ENCODE measurements around the gene CLTA. TPM values are rescaled to one million over a fixed set of nuclear protein-coding genes. Genes with fewer than 3 reads are reported as not detected.
"Not testable (repeated sequence)": the region's sequence is repeated elsewhere in the genome, so short reads cannot be mapped to it uniquely, and the experiment has no call there.

The CLTA gene
- total and polyA plus RNA-seq, 2 of the 8 experiments (the other 6 are each of a cell fraction or from before 2014, with no cell fraction given) = 137 to 236 TPM

DNA sequence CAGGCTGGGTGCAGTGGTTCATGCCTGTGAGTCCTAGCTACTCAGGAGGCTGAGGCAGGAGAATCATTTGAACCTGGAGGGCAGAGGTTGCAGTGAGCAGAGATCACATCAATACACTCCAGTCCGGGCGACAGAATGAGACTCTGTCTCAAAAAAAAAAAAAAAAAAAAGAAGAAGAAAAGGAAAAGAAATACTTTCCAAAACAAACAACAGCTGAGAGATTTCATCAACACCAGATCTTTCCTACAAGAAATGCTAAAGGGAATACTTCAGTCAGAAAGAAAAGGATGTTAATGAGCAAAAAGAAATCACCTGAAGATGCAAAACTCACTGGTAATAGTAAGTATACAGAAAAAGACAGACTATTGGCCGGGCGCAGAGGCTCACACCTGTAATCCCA, 13.2 kb upstream of the CLTA start (continued):
- TF ChIP-seq, protein P1, sequence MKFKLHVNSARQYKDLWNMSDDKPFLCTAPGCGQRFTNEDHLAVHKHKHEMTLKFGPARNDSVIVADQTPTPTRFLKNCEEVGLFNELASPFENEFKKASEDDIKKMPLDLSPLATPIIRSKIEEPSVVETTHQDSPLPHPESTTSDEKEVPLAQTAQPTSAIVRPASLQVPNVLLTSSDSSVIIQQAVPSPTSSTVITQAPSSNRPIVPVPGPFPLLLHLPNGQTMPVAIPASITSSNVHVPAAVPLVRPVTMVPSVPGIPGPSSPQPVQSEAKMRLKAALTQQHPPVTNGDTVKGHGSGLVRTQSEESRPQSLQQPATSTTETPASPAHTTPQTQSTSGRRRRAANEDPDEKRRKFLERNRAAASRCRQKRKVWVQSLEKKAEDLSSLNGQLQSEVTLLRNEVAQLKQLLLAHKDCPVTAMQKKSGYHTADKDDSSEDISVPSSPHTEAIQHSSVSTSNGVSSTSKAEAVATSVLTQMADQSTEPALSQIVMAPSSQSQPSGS (IDR thresholded peaks at IDR 0.05; ENCODE audit: low read length) = no peak
- TF ChIP-seq CTBP2 (IDR thresholded peaks at IDR 0.05; ENCODE audit: borderline replicate concordance, insufficient read depth, insufficient read length, low read length) = no peak
- no peak for TF ChIP-seq EGR1 (IDR thresholded peaks at IDR 0.05; ENCODE audit: borderline replicate concordance, low read depth, low read length)
- no peak for TF ChIP-seq SIN3A (conservative IDR thresholded peaks at IDR 0.05 in 1 of 2, IDR thresholded peaks at IDR 0.05 in 1 of 2; ENCODE audit: low read depth in 1 of 2, low read length in 2 of 2)
- no peak for TF ChIP-seq PHF8 (conservative IDR thresholded peaks at IDR 0.05; ENCODE audit: low read depth, low read length)

DNA sequence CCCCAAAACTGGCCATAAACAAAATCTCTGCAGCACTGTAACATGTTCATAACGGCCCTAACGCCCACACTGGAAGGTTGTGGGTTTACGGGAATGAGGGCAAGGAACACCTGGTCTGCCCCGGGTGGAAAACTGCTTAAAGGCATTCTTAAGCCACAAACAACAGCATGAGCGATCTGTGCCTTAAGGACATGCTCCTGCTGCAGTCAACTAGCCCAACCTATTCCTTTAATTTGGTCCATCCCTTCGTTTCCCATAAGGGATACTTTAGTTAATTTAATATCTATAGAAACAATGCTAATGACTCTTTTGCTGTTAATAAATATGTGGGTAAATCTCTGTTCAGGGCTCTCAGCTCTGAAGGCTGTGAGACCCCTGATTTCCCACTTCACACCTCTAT, 10.5 kb upstream of the CLTA start:
- H3K4me3 ChIP-seq (ENCODE audit: extremely low read depth in 1 of 4, insufficient read depth in 2 of 4, low read depth in 3 of 4, low read length in 4 of 4); H3K23me2 ChIP-seq (ENCODE audit: low read depth, low read length); H2BK15ac ChIP-seq (ENCODE audit: low read length); H3K4ac ChIP-seq (replicated peaks; ENCODE audit: insufficient read length, low read depth, low read length); H3K23ac ChIP-seq (ENCODE audit: insufficient read length); H2AK5ac ChIP-seq (ENCODE audit: low read depth, low read length); H4K8ac ChIP-seq (ENCODE audit: extremely low read depth, insufficient read depth, low read length); H3K56ac ChIP-seq (replicated peaks; ENCODE audit: insufficient read length, low read depth, low read length); H3K18ac ChIP-seq (ENCODE audit: extremely low read depth, low read length); H3K79me1 ChIP-seq (ENCODE audit: low read depth, low read length); H3K79me2 ChIP-seq (ENCODE audit: control insufficient read depth in 1 of 2, insufficient read depth in 2 of 2, low read length in 2 of 2); H4K5ac ChIP-seq (ENCODE audit: insufficient read length, low read depth, low read length); H4K91ac ChIP-seq (replicated peaks; ENCODE audit: insufficient read length, low read length); H2BK12ac ChIP-seq (ENCODE audit: low read depth, low read length); H3K14ac ChIP-seq (ENCODE audit: insufficient read length); H2AFZ ChIP-seq (ENCODE audit: low read length); H3K36me3 ChIP-seq (ENCODE audit: control insufficient read depth in 2 of 4, insufficient read depth in 4 of 4, low read length in 3 of 4); H4K20me1 ChIP-seq (replicated peaks in 1 of 2; ENCODE audit: control insufficient read depth in 1 of 2, insufficient read depth in 2 of 2, low read length in 2 of 2); H2BK20ac ChIP-seq (ENCODE audit: low read length); DNase-seq (ENCODE audit: low read depth in 1 of 2, low spot score in 2 of 2); H2BK120ac ChIP-seq (replicated peaks; ENCODE audit: low read depth, low read length); H3K4me1 ChIP-seq (replicated peaks in 1 of 4; ENCODE audit: control insufficient read depth in 3 of 4, insufficient read depth in 4 of 4, low read length in 3 of 4); H2BK5ac ChIP-seq (ENCODE audit: low read depth, low read length); H3K9me3 ChIP-seq (ENCODE audit: insufficient read depth in 2 of 2, low read depth in 1 of 2, low read length in 1 of 2); H3K9ac ChIP-seq (replicated peaks in 1 of 4; ENCODE audit: extremely low read depth in 1 of 4, low read depth in 3 of 4, low read length in 3 of 4); H3K27me3 ChIP-seq (replicated peaks in 1 of 4; ENCODE audit: control insufficient read depth in 3 of 4, extremely low read depth in 1 of 4, insufficient read depth in 3 of 4, low read length in 3 of 4); POLR2A ChIA-PET (ENCODE audit: partially characterized antibody); H3K27ac ChIP-seq (ENCODE audit: low read depth, low read length); FAIRE-seq; H3K4me2 ChIP-seq (ENCODE audit: insufficient read depth in 1 of 2, low read depth in 2 of 2, low read length in 2 of 2): not testable (repeated sequence)
- CTCF ChIA-PET (ENCODE audit: partially characterized antibody) = interaction anchor here (1.1 to 1.3 kb wide), 2 partner anchors 11 to 149 kb away, joined by 4 read pairs; partner anchors contain the start of gene CCIN
- 90% methylated on average over 6 of the region's 6 CpGs; no CpG with 5 or more reads in 1 of the 2 experiments for WGBS, 2 experiments (ENCODE audit: extremely low coverage in 1 of 2, insufficient coverage in 1 of 2, insufficient read length in 1 of 2, insufficient replicate concordance in 2 of 2, low coverage in 1 of 2, low lambda C conversion rate in 2 of 2, missing lambda C conversion rate in 1 of 2)

All from H1 (cell line).